Panc1 (cell line): ENCODE measurements around the gene MYCN.

Experiments used
- CTCF ChIP-seq: fragments of 450-650 bp; IDR thresholded peaks from 2 replicates; pipeline ENCODE4 v1.5.1; 2017; ENCODE audit warnings: mild to moderate bottlenecking
- REST ChIP-seq, 2 experiments: IDR thresholded peaks; 2 replicates each; pipeline ENCODE4 v1.6.1; 2011 to 2012; ENCODE audit warnings: low read depth in 2 of 2, control low read depth in 1 of 2, low read length in 1 of 2, mild to moderate bottlenecking in 1 of 2, moderate library complexity in 1 of 2; ENCODE audit not compliant: insufficient read depth in 1 of 2

GRCh38 chr2:15950088-15950952 is 10.0 kb downstream of the MYCN start:
- TF ChIP-seq CTCF (no peak), REST (IDR thresholded peaks at IDR 0.05; ENCODE audit: insufficient read depth in 1 of 2, low read depth in 2 of 2, low read length in 1 of 2) (no peak)
